Measurements from ENCODE around the gene CHRNA1.
A peak's percentile ranks its signal among the peaks of the same experiment; 100 is the strongest.

CHRNA1 gene

GRCh38 chr2:174759381-174760065 lies 4.7 kb downstream of the CHRNA1 start:
- DNase-seq, result no peak

- DNase-seq, result no peak
Measured at GRCh38 chr2:174756743-174757142, 7.5 kb downstream of the CHRNA1 start.

GRCh38 chr2:174753038-174753633 lies 11.1 kb downstream of the CHRNA1 start:
- no peak for DNase-seq

GRCh38 chr2:174752403-174753037 lies 11.8 kb downstream of the CHRNA1 start:
- no peak for DNase-seq

GRCh38 chr2:174750923-174751441 lies 13.3 kb downstream of the CHRNA1 start:
- peak; percentile 31 for DNase-seq

- no peak for DNase-seq
Measured at GRCh38 chr2:174749793-174750192, 14.5 kb downstream of the CHRNA1 start.

GRCh38 chr2:174748948-174749347 lies 15.3 kb downstream of the CHRNA1 start:
- peak; percentile 13 for DNase-seq

- no peak for DNase-seq
Measured at GRCh38 chr2:174745142-174745541, 19.1 kb downstream of the CHRNA1 start.

- DNase-seq, result no peak
Measured at GRCh38 chr2:174744111-174744510, 20.2 kb downstream of the CHRNA1 start.

- DNase-seq, result no peak
Measured at GRCh38 chr2:174740721-174741120, 23.6 kb downstream of the CHRNA1 start.

GRCh38 chr2:174738841-174739240 lies 25.4 kb downstream of the CHRNA1 start:
- peak; percentile 45 for DNase-seq

- DNase-seq, result no peak
Measured at GRCh38 chr2:174731546-174731945, 32.7 kb downstream of the CHRNA1 start.

GRCh38 chr2:174730698-174731018 lies 33.6 kb downstream of the CHRNA1 start:
- no peak for DNase-seq

GRCh38 chr2:174729797-174730697 lies 34.2 kb downstream of the CHRNA1 start:
- no peak for DNase-seq

- no peak for DNase-seq
Measured at GRCh38 chr2:174728096-174728495, 36.2 kb downstream of the CHRNA1 start.

- DNase-seq, result no peak
Measured at GRCh38 chr2:174726212-174726611, 38.1 kb downstream of the CHRNA1 start.

GRCh38 chr2:174722942-174723592 lies 41.2 kb downstream of the CHRNA1 start:
- DNase-seq, result peak; percentile 84

GRCh38 chr2:174719016-174719415 lies 45.3 kb downstream of the CHRNA1 start:
- no peak for DNase-seq

- DNase-seq, result no peak
Measured at GRCh38 chr2:174718591-174718990, 45.7 kb downstream of the CHRNA1 start.

- no peak for DNase-seq
Measured at GRCh38 chr2:174717916-174718315, 46.4 kb downstream of the CHRNA1 start.

GRCh38 chr2:174717273-174717672 lies 47.0 kb downstream of the CHRNA1 start:
- peak; percentile 75 for DNase-seq

GRCh38 chr2:174716785-174717184 lies 47.5 kb downstream of the CHRNA1 start:
- no peak for DNase-seq

- DNase-seq, result no peak
Measured at GRCh38 chr2:174713686-174714085, 50.6 kb downstream of the CHRNA1 start.

All from MV-4-11 (cell line).